GM23248 (cell line): ENCODE measurements around the gene KLF1. TPM values are rescaled to one million over a fixed set of nuclear protein-coding genes. Genes with fewer than 3 reads are reported as not detected.
"Not testable (repeated sequence)": the region's sequence is repeated elsewhere in the genome, so short reads cannot be mapped to it uniquely, and the experiment has no call there.

Experiments
- DNase-seq: peaks from one replicate; pipeline ENCODE4 v3.0.0-alpha.2; 2015
- H2AFZ ChIP-seq: fragments of 200-600 bp; sonication (generic); 2 replicates; pipeline ENCODE4 v1.6.1; 2016; ENCODE audit warnings: antibody characterized with exemption
- H3F3A ChIP-seq: fragments of 200-600 bp; sonication (generic); 2 replicates; pipeline ENCODE4 v1.6.1; 2016; ENCODE audit warnings: mild to moderate bottlenecking, antibody characterized with exemption, mixed run types; ENCODE audit not compliant: insufficient read depth
- H3K27ac ChIP-seq: fragments of 200-600 bp; sonication (generic); 2 replicates; pipeline ENCODE4 v1.5.1; 2016; ENCODE audit warnings: mild to moderate bottlenecking
- H3K27me3 ChIP-seq: fragments of 200-600 bp; sonication (generic); replicated peaks from 2 replicates; pipeline ENCODE4 v1.6.1; 2016; ENCODE audit warnings: mild to moderate bottlenecking; ENCODE audit not compliant: insufficient read depth
- H3K36me3 ChIP-seq: fragments of 200-600 bp; sonication (generic); 2 replicates; pipeline ENCODE4 v1.6.1; 2016; ENCODE audit warnings: low read depth, mild to moderate bottlenecking
- H3K4me1 ChIP-seq: fragments of 200-600 bp; sonication (generic); 2 replicates; pipeline ENCODE4 v1.6.1; 2016; ENCODE audit warnings: mild to moderate bottlenecking; ENCODE audit not compliant: insufficient read depth
- H3K4me2 ChIP-seq: fragments of 200-600 bp; sonication (generic); one replicate; pipeline ENCODE4 v1.6.1; 2016; ENCODE audit warnings: mild to moderate bottlenecking; ENCODE audit not compliant: unreplicated experiment
- H3K4me3 ChIP-seq: fragments of 200-600 bp; sonication (generic); 2 replicates; pipeline ENCODE4 v1.5.1; 2016; ENCODE audit warnings: mild to moderate bottlenecking
- H3K79me2 ChIP-seq: fragments of 200-600 bp; sonication (generic); 2 replicates; pipeline ENCODE4 v1.6.1; 2016; ENCODE audit warnings: mild to moderate bottlenecking; ENCODE audit not compliant: insufficient read depth
- H3K9ac ChIP-seq: fragments of 200-600 bp; sonication (generic); 2 replicates; pipeline ENCODE4 v1.6.1; 2016; ENCODE audit warnings: mild to moderate bottlenecking
- H3K9me2 ChIP-seq: fragments of 200-600 bp; sonication (generic); 2 replicates; pipeline ENCODE4 v1.6.1; 2016; ENCODE audit warnings: mixed run types, mild to moderate bottlenecking, moderate library complexity; ENCODE audit not compliant: insufficient read depth
- H3K9me3 ChIP-seq: fragments of 200-600 bp; sonication (generic); one replicate; pipeline ENCODE4 v1.6.1; 2017; ENCODE audit warnings: low read depth
- H4K20me1 ChIP-seq: fragments of 200-600 bp; sonication (generic); 2 replicates; pipeline ENCODE4 v1.6.0; 2016; ENCODE audit not compliant: insufficient read depth
- EZH2 ChIP-seq: fragments of 200-600 bp; sonication (generic); IDR thresholded peaks from 2 replicates; pipeline ENCODE4 v1.6.1; 2018; ENCODE audit warnings: antibody characterized with exemption, mild to moderate bottlenecking; ENCODE audit not compliant: insufficient read depth, poor library complexity, severe bottlenecking
- EZH2phosphoT487 ChIP-seq: fragments of 200-600 bp; sonication (generic); IDR thresholded peaks from 2 replicates; pipeline ENCODE4 v1.6.1; 2018; ENCODE audit warnings: antibody characterized with exemption, moderate library complexity, mild to moderate bottlenecking, low read depth; ENCODE audit not compliant: insufficient read depth
- WGBS, 2 experiments: methylation state at CpG; one replicate each; pipeline ENCODE4 v1.1.6; 2015 to 2017; ENCODE audit warnings: low lambda C conversion rate in 2 of 2, low coverage in 1 of 2; ENCODE audit errors: missing lambda C conversion rate in 2 of 2; 5-methylcytosine and 5-hydroxymethylcytosine counted together
- in situ Hi-C: fragments of 300-500 bp; cut with MboI; formaldehyde crosslinking; loops from 2 replicates; pipeline ENCODE4 v1.15.0; 2020
- polyA plus RNA-seq: library from polyadenylated mRNA; unstranded; fragments of >200 nt; fragmentation: Nextera tagmentation; extraction: Ambion mirVana; gene quantifications from 2 replicates; pipeline ENCODE4 v1.2.1, GENCODE V29; 2016
- total RNA-seq: library from RNA; depleted of rRNA; stranded (reverse); fragments of >200 nt; shearing (Covaris generic); gene quantifications from 2 replicates; pipeline ENCODE4 v1.2.3, GENCODE V29; 2014

Gene KLF1
- total and polyA plus RNA-seq, 2 experiments from 2014 or later: 0.11 TPM; not detected in 1

DNA sequence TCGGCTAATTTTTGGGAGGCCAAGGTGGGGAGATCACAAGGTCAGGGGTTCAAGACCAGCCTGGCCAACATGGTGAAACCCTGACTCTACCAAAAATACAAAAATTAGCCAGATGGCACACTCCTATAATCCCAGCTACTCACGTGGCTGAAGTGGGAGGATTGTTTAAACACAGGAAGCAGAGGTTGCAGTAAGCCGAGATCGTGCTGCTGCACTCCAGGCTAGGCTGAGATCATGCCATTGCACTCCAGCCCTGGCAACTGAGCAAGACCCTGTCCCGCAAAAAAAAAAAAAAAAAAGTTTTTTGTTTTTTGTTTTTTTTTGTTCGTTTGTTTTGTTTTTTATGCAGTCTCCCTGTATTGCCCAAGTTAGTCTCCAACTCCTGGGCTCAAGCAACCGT lies 27.5 kb downstream of the KLF1 start:
- Histone ChIP-seq H3K27ac (no peak overlapping the region), H3K36me3 (no peaks in the 10 kb centered on the region), H3K4me2 (no peak overlapping the region), H3K27me3 (no peaks in the 10 kb centered on the region), H3K4me1 (no peaks in the 10 kb centered on the region), H3F3A (no peaks in the 10 kb centered on the region), H3K4me3 (no peak overlapping the region), H3K9ac (no peak overlapping the region), H3K79me2 (no peaks in the 10 kb centered on the region), H3K9me2 (no peaks in the 10 kb centered on the region), H2AFZ (no peak overlapping the region), H4K20me1 (no peaks in the 10 kb centered on the region), H3K9me3 (no peaks in the 10 kb centered on the region)
- TF ChIP-seq EZH2: no peak
- TF ChIP-seq EZH2phosphoT487: no peak
- WGBS, 2 experiments: 51 to 54% methylated on average over 7 of the region's 7 CpGs
- DNase-seq: no peak
- in situ Hi-C loops: no loop called here

DNA sequence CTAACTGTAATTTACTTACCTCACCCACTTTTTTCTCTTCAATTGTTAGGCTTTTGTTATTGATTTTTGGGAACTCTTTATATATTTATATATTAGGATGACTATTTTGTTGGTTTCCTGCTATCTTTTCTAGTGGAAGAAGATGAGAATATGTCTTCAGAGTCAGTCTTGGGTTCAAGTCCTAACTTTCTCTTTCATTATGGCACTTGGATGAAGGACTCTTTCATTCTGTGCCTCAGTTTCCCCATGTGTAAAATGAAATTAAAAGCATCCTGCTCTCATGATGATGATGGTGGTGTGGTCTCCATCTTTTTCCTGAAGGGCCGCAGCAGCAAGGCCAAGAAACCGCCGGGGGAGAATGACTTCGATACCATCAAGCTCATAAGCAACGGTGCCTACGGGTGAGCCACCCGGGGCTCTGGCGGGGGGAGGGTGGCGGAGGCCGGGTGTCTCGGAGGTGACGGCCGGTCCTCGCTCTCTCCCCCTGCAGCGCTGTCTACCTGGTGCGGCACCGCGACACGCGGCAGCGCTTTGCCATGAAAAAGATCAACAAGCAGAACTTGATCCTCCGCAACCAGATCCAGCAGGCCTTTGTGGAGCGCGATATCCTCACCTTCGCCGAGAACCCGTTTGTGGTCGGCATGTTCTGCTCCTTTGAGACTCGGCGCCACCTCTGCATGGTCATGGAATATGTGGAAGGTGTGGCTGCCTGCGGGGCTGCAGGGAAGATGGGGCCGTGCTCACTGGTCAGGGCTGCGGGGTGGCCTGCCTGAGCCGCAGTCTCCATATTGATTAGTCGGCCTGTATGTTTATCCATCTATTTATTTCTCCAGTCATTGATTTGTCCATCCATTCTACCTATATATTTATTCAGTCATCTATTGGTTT lies 28.7 kb downstream of the KLF1 start:
- Histone ChIP-seq H3K27ac (no peak overlapping the region), H3K36me3 (no peaks in the 10 kb centered on the region), H3K9me2 (no peaks in the 10 kb centered on the region), H2AFZ (no peak overlapping the region), H3K4me2 (no peak overlapping the region), H3K27me3 (no peaks in the 10 kb centered on the region), H4K20me1 (no peaks in the 10 kb centered on the region), H3K9me3 (no peaks in the 10 kb centered on the region), H3K4me3 (no peak overlapping the region), H3F3A (no peaks in the 10 kb centered on the region), H3K9ac (no peak overlapping the region), H3K79me2 (no peaks in the 10 kb centered on the region), H3K4me1 (no peaks in the 10 kb centered on the region)
- in situ Hi-C loops: no loop called here
- DNase-seq: no peak
- TF ChIP-seq EZH2phosphoT487: no peak
- TF ChIP-seq EZH2: no peak
- WGBS, 2 experiments: 87 to 90% methylated on average over 32 to 35 of the region's 35 CpGs

DNA sequence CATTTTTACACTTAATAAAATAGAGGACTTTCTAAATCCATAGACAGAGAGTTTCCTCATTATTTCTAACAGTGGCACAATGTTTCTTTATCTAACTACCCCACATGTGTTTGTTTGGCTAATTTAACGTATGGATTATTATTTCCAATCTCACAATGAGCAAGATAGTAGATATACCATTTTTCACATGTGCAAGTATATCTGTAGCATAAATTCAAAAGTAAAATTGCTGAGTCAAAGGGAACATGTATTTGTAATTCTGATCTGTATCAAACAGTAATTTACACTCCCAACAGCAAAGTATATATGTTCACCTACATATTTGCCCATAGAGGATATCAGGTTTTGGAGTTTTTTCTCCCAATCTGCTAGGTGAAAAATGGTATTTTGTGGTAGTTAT lies 30.3 kb downstream of the KLF1 start:
- no peaks in the 10 kb centered on the region for H3K9me2 ChIP-seq
- no peak overlapping the region for H3K27ac ChIP-seq
- no peaks in the 10 kb centered on the region for H3K36me3 ChIP-seq
- no peak overlapping the region for H3K4me3 ChIP-seq
- H3K4me1 ChIP-seq: no peaks in the 10 kb centered on the region
- no peak overlapping the region for H3K9ac ChIP-seq
- in situ Hi-C loops: no loop called here
- H3K4me2 ChIP-seq: no peak overlapping the region
- no peak for TF ChIP-seq EZH2
- TF ChIP-seq EZH2phosphoT487: no peak
- H3K9me3 ChIP-seq: no peaks in the 10 kb centered on the region
- no peaks in the 10 kb centered on the region for H3K79me2 ChIP-seq
- no peaks in the 10 kb centered on the region for H3F3A ChIP-seq
- WGBS, 2 experiments: 55 to 56% methylated on average over 1 of the region's 1 CpG
- no peak overlapping the region for H2AFZ ChIP-seq
- H3K27me3 ChIP-seq: no peaks in the 10 kb centered on the region
- no peak for DNase-seq
- H4K20me1 ChIP-seq: no peaks in the 10 kb centered on the region

DNA sequence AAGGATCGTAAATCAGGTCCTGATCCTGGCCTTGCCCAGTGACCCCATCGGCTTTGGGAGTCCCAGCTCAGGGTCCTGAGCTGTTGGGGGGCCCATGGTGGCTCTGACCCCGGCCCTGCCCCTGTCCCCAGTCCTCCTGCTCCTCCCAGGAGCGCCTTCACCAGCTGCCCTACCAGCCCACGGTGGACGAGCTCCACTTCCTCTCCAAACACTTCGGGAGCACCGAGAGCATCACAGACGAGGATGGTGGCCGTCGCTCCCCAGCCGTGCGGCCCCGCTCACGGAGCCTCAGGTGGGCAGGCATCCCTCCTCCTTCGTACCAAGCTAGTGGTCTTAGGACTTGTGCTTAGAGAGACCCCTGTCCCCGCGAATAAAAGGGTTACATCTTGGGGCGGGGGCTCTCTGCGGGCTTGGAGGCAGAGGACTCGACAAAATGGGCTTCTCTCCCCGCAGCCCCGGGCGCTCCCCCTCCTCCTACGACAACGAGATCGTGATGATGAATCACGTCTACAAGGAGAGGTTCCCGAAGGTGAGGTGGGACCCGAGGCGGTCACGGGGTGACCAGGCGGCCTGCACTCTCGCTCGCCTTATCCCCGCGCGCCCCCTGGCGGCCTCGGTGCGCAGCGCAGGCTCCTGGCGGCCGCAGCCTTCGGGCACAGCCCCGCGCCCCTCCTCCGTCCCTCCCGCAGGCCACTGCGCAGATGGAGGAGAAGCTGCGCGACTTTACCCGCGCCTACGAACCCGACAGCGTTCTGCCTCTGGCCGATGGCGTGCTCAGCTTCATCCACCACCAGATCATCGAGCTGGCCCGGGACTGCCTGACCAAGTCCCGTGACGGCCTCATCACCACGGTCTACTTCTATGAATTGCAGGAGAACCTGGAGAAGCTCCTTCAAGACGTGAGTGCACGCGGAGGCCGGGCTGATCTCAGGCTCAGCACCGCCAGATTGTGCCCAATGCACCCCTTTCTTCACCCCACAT lies 39.6 kb downstream of the KLF1 start:
- Histone ChIP-seq H3F3A (no peaks in the 10 kb centered on the region), H3K79me2 (no peaks in the 10 kb centered on the region), H3K27ac (no peak overlapping the region), H3K9me2 (no peaks in the 10 kb centered on the region), H2AFZ (peak overlapping the region; percentile 73), H3K9me3 (no peaks in the 10 kb centered on the region), H3K4me1 (no peaks in the 10 kb centered on the region), H4K20me1 (no peaks in the 10 kb centered on the region), H3K36me3 (no peaks in the 10 kb centered on the region), H3K9ac (peak overlapping the region; percentile 29; the same call in 1 of the 2 replicates), H3K27me3 (no peaks in the 10 kb centered on the region), H3K4me3 (peak overlapping the region; percentile 59), H3K4me2 (peak overlapping the region; percentile 77)
- DNase-seq: peak; percentile 87
- in situ Hi-C loops: no loop called here
- TF ChIP-seq EZH2phosphoT487 (no peak), EZH2 (no peak)
- 10% methylated on average over 69 of the region's 69 CpGs for WGBS, 2 experiments

DNA sequence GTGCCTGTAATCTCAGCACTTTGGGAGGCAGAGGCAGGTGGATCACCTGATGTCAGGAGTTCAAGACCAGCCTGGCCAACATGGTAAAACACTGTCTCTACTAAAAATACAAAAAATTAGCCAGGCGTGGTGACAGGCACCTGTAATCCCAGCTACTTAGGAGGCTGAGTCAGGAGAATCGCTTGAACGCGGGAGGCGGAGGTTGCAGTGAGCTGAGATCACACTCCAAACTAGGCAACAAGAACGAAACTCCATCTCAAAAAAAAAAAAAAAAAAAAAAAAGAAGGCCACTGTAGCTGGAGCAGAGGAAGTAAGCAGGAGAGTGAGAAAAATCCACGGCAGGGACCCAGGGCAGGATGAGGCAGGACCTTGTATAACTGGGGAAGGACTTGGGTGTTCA lies 40.4 kb downstream of the KLF1 start:
- H3K27ac ChIP-seq, H3K9ac ChIP-seq, H3F3A ChIP-seq, H2AFZ ChIP-seq, H3K79me2 ChIP-seq, H3K9me2 ChIP-seq, in situ Hi-C loops, H3K36me3 ChIP-seq, DNase-seq, H3K4me3 ChIP-seq, H3K4me2 ChIP-seq, H3K9me3 ChIP-seq, H4K20me1 ChIP-seq, H3K27me3 ChIP-seq, H3K4me1 ChIP-seq: not testable (repeated sequence)
- 63 to 67% methylated on average over 7 of the region's 7 CpGs for WGBS, 2 experiments
